GM10248 (cell line): ENCODE results near the gene DNAH11.
"Not testable (repeated sequence)": the region's sequence is repeated elsewhere in the genome, so short reads cannot be mapped to it uniquely, and the experiment has no call there.

Experiments used
- CTCF ChIA-PET: fragments of 300-600 bp; sonication (Branson Sonifier 250); formaldehyde crosslinking; extraction: SDS; loops from one replicate; lab custom pipeline; 2021; ENCODE audit warnings: antibody characterized with exemption; lab: Yijun Ruan, JAX
- POLR2A ChIA-PET: fragments of 350-650 bp; sonication (Branson Sonifier 250); formaldehyde crosslinking; extraction: SDS; loops from one replicate; lab custom pipeline; 2020; ENCODE audit warnings: antibody characterized with exemption; lab: Yijun Ruan, JAX
- DNase-seq: peaks from one replicate; pipeline ENCODE4 v3.0.0; 2012; ENCODE audit errors: extremely low spot score
- TF ChIP-seq, protein P1 (sequence below): IDR thresholded peaks from 2 replicates; pipeline ENCODE4 v1.5.1; 2012; ENCODE audit warnings: mild to moderate bottlenecking, low read depth; ENCODE audit errors: extremely low read depth, missing control alignments, control extremely low read depth

The DNAH11 gene

DNA sequence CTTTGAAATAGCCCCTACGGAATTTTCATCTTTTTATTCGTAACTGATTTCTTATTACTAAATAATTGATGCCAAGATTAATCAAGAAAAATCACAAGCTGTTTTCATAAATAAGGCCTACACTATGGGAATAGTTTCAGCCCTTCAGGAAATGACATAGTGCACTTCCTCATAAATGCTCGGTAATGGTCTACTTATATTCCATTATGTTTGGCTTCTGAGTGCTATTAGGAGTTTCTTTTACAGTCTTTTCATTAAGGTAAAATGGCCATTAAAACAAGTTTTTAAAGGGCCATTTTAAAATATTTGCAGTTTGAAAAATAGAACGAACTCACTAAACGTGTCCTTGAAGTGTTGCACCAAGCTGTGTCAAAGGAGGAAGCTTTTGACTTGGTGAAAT lies 174.5 kb downstream of the DNAH11 start:
- TF ChIP-seq, protein P1, sequence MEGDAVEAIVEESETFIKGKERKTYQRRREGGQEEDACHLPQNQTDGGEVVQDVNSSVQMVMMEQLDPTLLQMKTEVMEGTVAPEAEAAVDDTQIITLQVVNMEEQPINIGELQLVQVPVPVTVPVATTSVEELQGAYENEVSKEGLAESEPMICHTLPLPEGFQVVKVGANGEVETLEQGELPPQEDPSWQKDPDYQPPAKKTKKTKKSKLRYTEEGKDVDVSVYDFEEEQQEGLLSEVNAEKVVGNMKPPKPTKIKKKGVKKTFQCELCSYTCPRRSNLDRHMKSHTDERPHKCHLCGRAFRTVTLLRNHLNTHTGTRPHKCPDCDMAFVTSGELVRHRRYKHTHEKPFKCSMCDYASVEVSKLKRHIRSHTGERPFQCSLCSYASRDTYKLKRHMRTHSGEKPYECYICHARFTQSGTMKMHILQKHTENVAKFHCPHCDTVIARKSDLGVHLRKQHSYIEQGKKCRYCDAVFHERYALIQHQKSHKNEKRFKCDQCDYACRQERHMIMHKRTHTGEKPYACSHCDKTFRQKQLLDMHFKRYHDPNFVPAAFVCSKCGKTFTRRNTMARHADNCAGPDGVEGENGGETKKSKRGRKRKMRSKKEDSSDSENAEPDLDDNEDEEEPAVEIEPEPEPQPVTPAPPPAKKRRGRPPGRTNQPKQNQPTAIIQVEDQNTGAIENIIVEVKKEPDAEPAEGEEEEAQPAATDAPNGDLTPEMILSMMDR: no peak
- ChIA-PET CTCF (interaction anchor here (1.2 kb wide), 1 partner anchor 11 kb away, joined by 3 read pairs; no protein-coding TSS in a partner anchor), POLR2A (no interaction called here)
- no peak for DNase-seq

DNA sequence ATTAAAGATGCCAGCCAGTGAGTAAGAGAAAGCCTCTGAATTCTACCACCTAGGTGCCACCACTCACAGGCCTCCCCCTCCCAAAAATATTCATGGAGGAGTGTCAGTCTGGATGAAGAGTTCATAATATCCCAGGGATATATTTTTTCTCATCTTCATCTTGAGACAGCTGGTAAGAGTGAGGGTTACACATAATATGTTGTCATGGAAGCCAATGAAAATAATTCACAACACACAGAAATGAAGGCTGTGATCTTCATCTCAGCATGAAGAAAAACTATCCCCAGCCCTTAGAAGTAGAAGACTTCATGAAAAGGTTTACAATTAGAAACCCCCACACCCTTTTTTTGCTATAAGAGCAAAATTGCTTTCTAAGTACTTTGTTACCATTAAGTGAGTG lies 175.6 kb downstream of the DNAH11 start:
- ChIA-PET CTCF (no interaction called here), POLR2A (no interaction called here)
- TF ChIP-seq, protein P1: no peak
- no peak for DNase-seq

DNA sequence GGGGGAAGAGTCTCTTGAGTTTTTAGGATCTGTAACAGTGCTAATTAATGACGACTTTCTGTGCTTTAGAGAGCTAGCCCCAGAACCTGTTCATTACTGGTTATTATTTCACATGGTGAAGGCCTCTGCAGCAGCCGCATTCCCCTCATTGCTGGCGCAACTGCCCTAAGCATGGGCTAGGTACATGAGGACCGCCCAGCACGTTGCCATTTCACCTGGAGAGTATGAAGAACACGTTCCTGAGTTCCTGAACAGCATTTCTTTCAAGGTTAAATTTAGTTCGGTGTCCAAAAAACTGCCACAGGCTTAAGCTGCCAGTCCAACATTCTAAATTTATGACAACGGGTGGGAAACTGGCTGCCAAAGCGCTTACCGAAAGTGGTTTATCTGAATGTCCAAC lies 177.0 kb downstream of the DNAH11 start:
- POLR2A ChIA-PET: no interaction called here
- no peak for DNase-seq
- CTCF ChIA-PET: no interaction called here
- TF ChIP-seq, protein P1: no peak

DNA sequence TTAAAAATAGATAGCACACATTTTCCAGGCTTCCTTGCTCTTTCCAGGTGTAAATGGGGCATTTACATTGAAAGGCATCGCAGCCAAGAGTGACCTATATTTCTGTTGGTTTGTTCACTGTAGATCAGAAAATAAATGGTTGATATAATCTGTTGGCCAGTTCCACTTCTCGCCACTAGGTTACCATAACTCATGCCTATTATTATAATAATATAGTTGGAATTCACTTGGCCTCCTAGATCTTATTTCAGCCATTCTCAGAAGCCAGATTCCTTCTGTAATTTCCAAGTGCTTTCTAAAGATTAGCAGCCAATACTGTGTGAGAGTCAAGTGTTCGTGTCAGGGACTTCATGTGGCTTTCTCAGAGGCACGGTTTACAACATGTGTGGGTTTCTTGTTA lies 179.5 kb downstream of the DNAH11 start:
- POLR2A ChIA-PET: no interaction called here
- CTCF ChIA-PET: interaction anchor here (1.0 kb wide), 1 partner anchor 8 kb away, joined by 4 read pairs; no protein-coding TSS in a partner anchor
- TF ChIP-seq, protein P1: no peak
- no peak for DNase-seq

DNA sequence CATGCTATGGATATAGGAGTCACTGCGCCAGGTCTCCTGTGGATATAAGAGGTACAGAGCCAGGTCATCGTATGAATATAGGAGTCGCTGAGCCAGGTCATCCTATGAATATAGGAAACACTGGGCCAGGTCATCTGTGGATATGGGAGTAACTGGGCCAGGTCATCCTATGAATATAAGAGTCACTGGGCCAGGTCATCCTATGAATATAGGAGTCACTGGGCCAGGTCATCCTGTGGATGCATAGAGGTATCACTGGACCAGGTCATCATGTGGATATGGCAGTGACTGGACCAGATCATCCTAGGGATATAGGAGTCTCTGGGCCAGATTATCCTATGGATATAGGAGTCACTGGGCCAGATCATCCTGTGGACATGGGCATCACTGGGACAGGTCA lies 181.7 kb downstream of the DNAH11 start:
- TF ChIP-seq, protein P1: no peak
- no peak for DNase-seq
- POLR2A ChIA-PET: no interaction called here
- CTCF ChIA-PET: no interaction called here

DNA sequence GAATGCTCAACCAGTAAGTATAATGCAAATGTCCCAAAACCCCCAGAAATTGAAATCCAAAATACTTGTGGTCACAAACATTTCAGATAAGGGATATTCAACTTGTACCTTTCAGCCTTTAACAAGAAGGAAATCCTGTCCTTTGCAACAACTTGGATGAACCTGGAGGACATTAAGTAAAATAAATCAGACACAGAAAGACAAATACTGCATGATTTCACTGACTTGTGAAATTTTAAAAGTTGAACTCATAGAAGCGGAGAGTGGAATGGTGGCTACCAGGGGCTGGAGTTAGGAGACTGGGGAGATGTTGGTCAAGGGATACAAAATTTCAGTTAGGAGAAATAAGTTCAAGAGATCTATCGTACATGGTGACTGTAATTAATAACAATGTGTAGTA lies 187.6 kb downstream of the DNAH11 start:
- POLR2A ChIA-PET: no interaction called here
- TF ChIP-seq, protein P1: no peak
- CTCF ChIA-PET: no interaction called here
- DNase-seq: no peak

DNA sequence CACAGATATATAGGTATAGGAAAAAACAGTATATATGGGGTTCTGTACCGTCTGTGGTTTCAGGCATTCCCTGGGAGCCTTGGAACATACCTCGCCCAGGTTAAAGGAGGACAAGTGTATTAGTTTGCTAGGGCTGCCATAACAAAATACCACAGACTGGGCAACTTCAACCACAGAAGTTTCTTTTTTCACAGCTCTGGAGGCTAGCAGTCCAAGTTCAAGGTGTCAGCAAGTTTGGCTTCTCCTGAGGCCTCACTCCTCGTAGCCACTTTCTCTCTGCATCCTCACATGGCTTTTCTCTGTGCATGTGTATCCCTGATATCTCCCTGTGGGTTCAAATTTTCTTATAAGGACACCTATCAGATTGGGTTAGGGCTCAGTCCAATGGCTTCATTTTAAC lies 189.1 kb downstream of the DNAH11 start:
- ChIA-PET POLR2A (no interaction called here), CTCF (interaction anchor here (1.3 kb wide), 1 partner anchor 10 kb away, joined by 4 read pairs; no protein-coding TSS in a partner anchor)
- TF ChIP-seq, protein P1: no peak
- no peak for DNase-seq

DNA sequence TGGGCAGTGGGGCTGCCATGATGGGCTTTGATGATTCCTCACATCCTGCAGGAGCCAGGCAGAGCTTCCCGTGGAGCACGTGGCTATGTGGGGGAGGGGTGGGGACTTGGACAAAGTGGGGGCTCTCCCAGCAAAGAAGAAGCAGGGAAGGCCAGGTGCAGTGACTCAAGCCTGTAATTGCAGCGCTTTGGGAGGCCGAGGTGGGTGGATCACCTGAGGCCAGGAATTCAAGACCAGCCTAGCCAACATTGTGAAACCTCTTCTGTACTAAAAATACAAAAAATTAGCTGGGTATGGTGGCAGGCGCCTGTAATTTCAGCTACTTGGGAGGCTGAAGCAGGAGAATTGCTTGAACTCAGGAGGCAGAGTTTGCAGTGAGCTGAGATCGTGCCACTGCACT lies 190.1 kb downstream of the DNAH11 start:
- CTCF ChIA-PET: interaction anchor here (1.2 to 1.3 kb wide), 2 partner anchors 9 to 269 kb away, joined by 3 to 4 read pairs; no protein-coding TSS in a partner anchor
- DNase-seq, POLR2A ChIA-PET: not testable (repeated sequence)
